SH-SY5Y (cell line): ENCODE results near the gene PSAP.

ENCODE experiments used
- GATA2 ChIP-seq: IDR thresholded peaks from 2 replicates; pipeline ENCODE4 v1.6.1; 2011; ENCODE audit warnings: mild to moderate bottlenecking, low read depth, low read length
- GATA3 ChIP-seq: IDR thresholded peaks from 2 replicates; pipeline ENCODE4 v1.6.1; 2011; ENCODE audit warnings: low read depth, mild to moderate bottlenecking, low read length, moderate library complexity

DNA sequence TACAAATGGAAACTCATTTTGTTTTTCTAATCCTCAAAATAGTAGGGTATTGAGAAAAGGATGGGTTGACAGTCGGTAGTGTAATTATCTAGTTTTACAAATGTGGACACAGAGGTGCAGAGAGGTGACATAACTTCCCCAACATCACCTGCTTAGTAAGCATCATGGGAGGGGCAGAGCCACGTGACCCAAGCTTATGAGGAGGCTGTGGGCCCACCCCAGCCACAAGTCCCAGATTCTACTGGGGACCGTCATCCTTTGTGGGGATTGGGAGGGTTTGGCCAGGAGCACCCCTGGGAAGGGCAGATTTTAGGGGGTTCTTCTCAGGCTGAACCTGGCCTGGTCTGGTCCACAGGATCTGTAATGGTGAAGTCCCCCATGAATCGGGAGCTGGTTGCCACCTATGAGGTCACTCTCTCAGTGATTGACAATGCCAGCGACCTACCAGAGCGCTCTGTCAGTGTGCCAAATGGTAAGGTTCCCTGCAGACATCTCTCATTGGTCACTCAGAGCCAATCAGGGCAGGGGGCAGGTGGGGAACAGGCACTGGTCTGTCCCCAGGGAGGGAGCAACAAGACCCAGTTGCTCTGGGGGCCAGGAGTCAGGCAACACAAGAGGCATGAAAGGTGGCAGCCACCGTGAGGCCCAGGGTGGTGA, 54.2 kb downstream of the PSAP start:
- no peak for TF ChIP-seq GATA2
- no peak for TF ChIP-seq GATA3
